GM12878 (cell line): ENCODE measurements around the gene STKLD1. TPM values are rescaled to one million over a fixed set of nuclear protein-coding genes. Genes with fewer than 3 reads are reported as not detected.

Experiments used
- ATAC-seq: fragments of 200-7000 bp; cut with Tn5 transposase; 3 replicates; pipeline ENCODE4 v1.9.1; 2020; ENCODE audit warnings: mild to moderate bottlenecking, moderate library complexity
- BruUV-seq: library from RNA; stranded (reverse); fragments of 400-500 nt; replicated peaks from 2 replicates; lab custom pipeline; 2021; lab: Mats Ljungman, UMichigan
- CTCF ChIA-PET: fragments of 300-600 bp; sonication (Branson Sonifier 250); formaldehyde crosslinking; extraction: SDS; loops from one replicate; lab custom pipeline; 2021; ENCODE audit warnings: inconsistent platforms; lab: Yijun Ruan, JAX
- POLR2A ChIA-PET: fragments of 350-600 bp; formaldehyde crosslinking; extraction: SDS; loops from one replicate; lab custom pipeline; 2021; ENCODE audit warnings: inconsistent platforms; lab: Charles Lee
- RAD21 ChIA-PET: fragments of 300-600 bp; sonication (Branson Sonifier 250); formaldehyde crosslinking; loops from one replicate; lab custom pipeline; 2023; ENCODE audit warnings: antibody characterized with exemption; ENCODE audit not compliant: unreplicated experiment; lab: Charles Lee
- SMC1A ChIA-PET: fragments of 300-600 bp; sonication (Branson Sonifier 250); formaldehyde crosslinking; loops from one replicate; lab custom pipeline; 2023; ENCODE audit not compliant: unreplicated experiment, uncharacterized antibody; lab: Charles Lee
- DNase-seq: peaks from one replicate; pipeline ENCODE4 v3.0.0-alpha.2; 2011; ENCODE audit warnings: low read depth, low spot score
- FAIRE-seq: peaks from 3 replicates; lab custom pipeline; 2011; peaks lifted over from hg19 to GRCh38; lab: Jason Lieb, UNC
- H2AFZ ChIP-seq: 2 replicates; pipeline ENCODE4 v1.6.0; 2011; ENCODE audit warnings: low read depth, low read length, control low read depth; ENCODE audit not compliant: control insufficient read depth
- H3K27ac ChIP-seq: 2 replicates; pipeline ENCODE4 v1.5.1; 2011; ENCODE audit warnings: control low read depth; ENCODE audit not compliant: control insufficient read depth, insufficient read depth
- H3K27me3 ChIP-seq, 2 experiments: replicated peaks in 1 of 2; 2 replicates each; pipeline versions ENCODE4 v1.6.0 to v1.6.1; 2011; ENCODE audit warnings: low read length in 1 of 2; ENCODE audit not compliant: control insufficient read depth in 2 of 2, insufficient read depth in 2 of 2
- H3K36me3 ChIP-seq, 2 experiments: 2 replicates each; pipeline ENCODE4 v1.5.1; 2011; ENCODE audit warnings: low read length in 1 of 2; ENCODE audit not compliant: control insufficient read depth in 2 of 2, insufficient read depth in 2 of 2
- H3K4me1 ChIP-seq: 2 replicates; pipeline ENCODE4 v1.6.1; 2011; ENCODE audit warnings: mild to moderate bottlenecking, low read length, moderate library complexity, mixed read lengths; ENCODE audit not compliant: control insufficient read depth, insufficient read depth
- H3K4me2 ChIP-seq: 2 replicates; pipeline ENCODE4 v1.6.0; 2011; ENCODE audit warnings: control low read depth; ENCODE audit not compliant: control insufficient read depth, insufficient read depth
- H3K4me3 ChIP-seq: fragments of 200-600 bp; sonication (generic); 2 replicates; pipeline ENCODE4 v1.5.1; 2016
- H3K79me2 ChIP-seq: 2 replicates; pipeline ENCODE4 v1.6.0; 2011; ENCODE audit warnings: low read length; ENCODE audit not compliant: control insufficient read depth, insufficient read depth
- H3K9ac ChIP-seq: 2 replicates; pipeline ENCODE4 v1.8.0; 2011; ENCODE audit warnings: low read length, control low read depth, mixed read lengths; ENCODE audit not compliant: control insufficient read depth, insufficient read depth
- H3K9me3 ChIP-seq: replicated peaks from 3 replicates; pipeline ENCODE4 v1.5.1; 2011; ENCODE audit warnings: mild to moderate bottlenecking, low read length; ENCODE audit not compliant: control insufficient read depth, insufficient read depth
- H4K20me1 ChIP-seq: 2 replicates; pipeline ENCODE4 v1.6.0; 2011; ENCODE audit not compliant: control insufficient read depth, insufficient read depth
- FOS ChIP-seq: IDR thresholded peaks from 3 replicates; pipeline ENCODE4 v1.6.1; 2011; ENCODE audit warnings: borderline replicate concordance; ENCODE audit not compliant: insufficient read length; ENCODE audit errors: extremely low read depth
- FOXK2 ChIP-seq: fragments of 450-650 bp; IDR thresholded peaks from 2 replicates; pipeline ENCODE4 v1.6.1; 2017; ENCODE audit warnings: mild to moderate bottlenecking, moderate library complexity
- RELA ChIP-seq: fragments of 450-650 bp; IDR thresholded peaks from 2 replicates; pipeline ENCODE4 v1.8.0; 2014; ENCODE audit warnings: borderline replicate concordance; ENCODE audit not compliant: partially characterized antibody
- SUZ12 ChIP-seq: fragments of 200-600 bp; sonication (generic); IDR thresholded peaks from one replicate; pipeline ENCODE4 v1.6.1; 2018; ENCODE audit warnings: antibody characterized with exemption, mild to moderate bottlenecking; ENCODE audit not compliant: unreplicated experiment
- TAF1 ChIP-seq: IDR thresholded peaks from 2 replicates; pipeline ENCODE4 v1.6.1; 2011; ENCODE audit warnings: mild to moderate bottlenecking, low read depth, low read length, borderline replicate concordance
- WGBS: methylation state at CpG from one replicate; pipeline ENCODE4 v1.1.6; 2016; ENCODE audit warnings: low lambda C conversion rate; ENCODE audit not compliant: insufficient replicate concordance, insufficient coverage; ENCODE audit errors: missing lambda C conversion rate; 5-methylcytosine and 5-hydroxymethylcytosine counted together
- in situ Hi-C: fragments of 300-500 bp; cut with MboI; formaldehyde crosslinking; loops from 9 replicates; pipeline ENCODE4 v1.14.3; 2018; ENCODE audit warnings: mixed read lengths
- intact Hi-C: fragments of 100-400 bp; cut with micrococcal nuclease; formaldehyde crosslinking; loops from one replicate; pipeline ENCODE4 v1.14.2; 2022; ENCODE audit not compliant: unreplicated experiment
- polyA plus RNA-seq, 11 experiments: library from polyadenylated mRNA; depleted of rRNA in 4 of 11; unstranded in 6 of 11; stranded (reverse) in 5 of 11; fragments of >200 nt; fragmentation: Nextera tagmentation in 4 of 11; fragmentation: Illumina TruSeq in 1 of 11; extraction: Ambion mirVana in 4 of 11; extraction: Trizol in 1 of 11; gene quantifications; 1 replicate in 1 of 11; 2 replicates in 10 of 11; pipeline versions ENCODE4 v1.2.1 to v1.2.3, GENCODE V29; 2011 to 2016; ENCODE audit warnings: inconsistent platforms in 2 of 11, missing spikeins in 2 of 11, low read depth in 1 of 11
- total RNA-seq, 4 experiments: library from RNA; depleted of rRNA in 3 of 4; stranded (reverse); fragments of >200 nt in 3 of 4; fragmentation: Illumina TruSeq in 1 of 4; extraction: Trizol in 1 of 4; gene quantifications; 2 replicates each; pipeline versions ENCODE4 v1.2.1 to v1.2.3, GENCODE V29; 2013 to 2021
- TF ChIP-seq, protein P1 (sequence below): fragments of 450-650 bp; IDR thresholded peaks from 2 replicates; pipeline ENCODE4 v1.6.1; 2017; ENCODE audit warnings: antibody characterized with exemption, mild to moderate bottlenecking, moderate library complexity

STKLD1 gene
- total and polyA plus RNA-seq, 10 of the 15 experiments (the other 5 are each of a cell fraction or from before 2014, with no cell fraction given) = 0.07 to 0.40 (median 0.29) TPM; not detected in 4

DNA sequence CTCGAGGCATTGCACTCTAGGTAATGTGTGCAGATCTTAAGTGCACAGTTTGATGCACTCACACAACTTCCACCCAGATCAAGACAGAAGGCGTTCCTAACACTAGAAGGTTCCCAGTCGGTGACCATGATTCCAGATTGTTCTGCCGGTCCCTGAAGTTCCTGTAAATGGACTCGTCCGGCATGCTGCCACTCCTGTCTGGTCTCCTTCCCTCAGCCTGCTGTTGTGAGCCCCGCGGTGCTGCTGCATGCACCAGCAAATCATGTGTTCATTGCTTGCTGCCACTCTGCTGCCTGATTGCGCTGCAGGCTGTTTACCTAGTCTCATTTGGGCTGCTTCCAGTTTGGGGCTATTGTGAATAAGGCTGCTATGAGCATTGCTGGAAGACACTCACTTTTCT, 11.5 kb downstream of the STKLD1 start:
- H2AFZ ChIP-seq = no peak overlapping the region
- no peaks in the 10 kb centered on the region for H3K27me3 ChIP-seq
- ChIA-PET CTCF (interaction anchor here (1.3 kb wide), 1 partner anchor 11 kb away, joined by 3 read pairs; the partner anchor contains the start of gene STKLD1), POLR2A (interaction anchor here (0.7 kb wide), 1 partner anchor 412 kb away, joined by 3 read pairs; no protein-coding TSS in a partner anchor)
- no TSS peak for BruUV-seq
- in situ Hi-C loops = no loop called here
- H3K4me3 ChIP-seq = no peak overlapping the region
- H4K20me1 ChIP-seq = no peaks in the 10 kb centered on the region
- H3K27ac ChIP-seq = no peak overlapping the region
- DNase-seq = no peak
- H3K9ac ChIP-seq = no peak overlapping the region
- 40% methylated on average over 9 of the region's 9 CpGs for WGBS
- H3K79me2 ChIP-seq = no peaks in the 10 kb centered on the region
- no peak for TF ChIP-seq FOS
- TF ChIP-seq FOXK2 = no peak
- no peak for TF ChIP-seq TAF1
- TF ChIP-seq, protein P1, sequence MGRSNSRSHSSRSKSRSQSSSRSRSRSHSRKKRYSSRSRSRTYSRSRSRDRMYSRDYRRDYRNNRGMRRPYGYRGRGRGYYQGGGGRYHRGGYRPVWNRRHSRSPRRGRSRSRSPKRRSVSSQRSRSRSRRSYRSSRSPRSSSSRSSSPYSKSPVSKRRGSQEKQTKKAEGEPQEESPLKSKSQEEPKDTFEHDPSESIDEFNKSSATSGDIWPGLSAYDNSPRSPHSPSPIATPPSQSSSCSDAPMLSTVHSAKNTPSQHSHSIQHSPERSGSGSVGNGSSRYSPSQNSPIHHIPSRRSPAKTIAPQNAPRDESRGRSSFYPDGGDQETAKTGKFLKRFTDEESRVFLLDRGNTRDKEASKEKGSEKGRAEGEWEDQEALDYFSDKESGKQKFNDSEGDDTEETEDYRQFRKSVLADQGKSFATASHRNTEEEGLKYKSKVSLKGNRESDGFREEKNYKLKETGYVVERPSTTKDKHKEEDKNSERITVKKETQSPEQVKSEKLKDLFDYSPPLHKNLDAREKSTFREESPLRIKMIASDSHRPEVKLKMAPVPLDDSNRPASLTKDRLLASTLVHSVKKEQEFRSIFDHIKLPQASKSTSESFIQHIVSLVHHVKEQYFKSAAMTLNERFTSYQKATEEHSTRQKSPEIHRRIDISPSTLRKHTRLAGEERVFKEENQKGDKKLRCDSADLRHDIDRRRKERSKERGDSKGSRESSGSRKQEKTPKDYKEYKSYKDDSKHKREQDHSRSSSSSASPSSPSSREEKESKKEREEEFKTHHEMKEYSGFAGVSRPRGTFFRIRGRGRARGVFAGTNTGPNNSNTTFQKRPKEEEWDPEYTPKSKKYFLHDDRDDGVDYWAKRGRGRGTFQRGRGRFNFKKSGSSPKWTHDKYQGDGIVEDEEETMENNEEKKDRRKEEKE = no peak
- TF ChIP-seq SUZ12 = no peak
- no peak for TF ChIP-seq RELA
- TF ChIP-seq, all 136 proteins: peak for 0
- ChIA-PET RAD21 (no interaction called here), SMC1A (no interaction called here)
- no peaks in the 10 kb centered on the region for H3K9me3 ChIP-seq
- intact Hi-C loops = no loop called here
- H3K4me1 ChIP-seq = no peaks in the 10 kb centered on the region
- H3K4me2 ChIP-seq = no peak overlapping the region
- ATAC-seq (no peak), FAIRE-seq (no peak)
- H3K36me3 ChIP-seq = no peaks in the 10 kb centered on the region
